ENCODE data around the gene HSP90AA1. TPM values are rescaled to one million over a fixed set of nuclear protein-coding genes. Genes with fewer than 3 reads are reported as not detected.

HSP90AA1 gene
- total RNA-seq, 1 experiment from 2014 or later: 464 TPM

DNA sequence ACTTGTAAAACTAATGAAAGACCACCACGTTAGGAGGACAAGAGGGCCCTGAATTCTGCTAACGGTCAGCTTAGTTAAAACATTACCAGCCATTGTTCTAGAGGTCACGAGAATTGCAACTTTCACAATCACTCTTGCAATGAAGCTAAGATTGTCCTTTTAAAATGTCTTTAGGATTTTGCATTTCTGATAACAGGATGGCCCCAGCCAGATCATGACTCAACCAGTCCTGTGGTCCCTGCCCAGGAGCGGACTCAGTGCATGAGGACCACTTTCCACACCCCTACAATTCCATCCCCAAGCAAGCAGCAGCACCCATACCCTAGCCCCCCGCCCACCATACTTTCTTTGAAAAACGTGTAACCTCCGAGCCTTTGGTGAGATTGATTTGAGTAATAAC, 28.7 kb downstream of the HSP90AA1 start:
- TF ChIP-seq, protein P1, sequence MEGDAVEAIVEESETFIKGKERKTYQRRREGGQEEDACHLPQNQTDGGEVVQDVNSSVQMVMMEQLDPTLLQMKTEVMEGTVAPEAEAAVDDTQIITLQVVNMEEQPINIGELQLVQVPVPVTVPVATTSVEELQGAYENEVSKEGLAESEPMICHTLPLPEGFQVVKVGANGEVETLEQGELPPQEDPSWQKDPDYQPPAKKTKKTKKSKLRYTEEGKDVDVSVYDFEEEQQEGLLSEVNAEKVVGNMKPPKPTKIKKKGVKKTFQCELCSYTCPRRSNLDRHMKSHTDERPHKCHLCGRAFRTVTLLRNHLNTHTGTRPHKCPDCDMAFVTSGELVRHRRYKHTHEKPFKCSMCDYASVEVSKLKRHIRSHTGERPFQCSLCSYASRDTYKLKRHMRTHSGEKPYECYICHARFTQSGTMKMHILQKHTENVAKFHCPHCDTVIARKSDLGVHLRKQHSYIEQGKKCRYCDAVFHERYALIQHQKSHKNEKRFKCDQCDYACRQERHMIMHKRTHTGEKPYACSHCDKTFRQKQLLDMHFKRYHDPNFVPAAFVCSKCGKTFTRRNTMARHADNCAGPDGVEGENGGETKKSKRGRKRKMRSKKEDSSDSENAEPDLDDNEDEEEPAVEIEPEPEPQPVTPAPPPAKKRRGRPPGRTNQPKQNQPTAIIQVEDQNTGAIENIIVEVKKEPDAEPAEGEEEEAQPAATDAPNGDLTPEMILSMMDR (IDR thresholded peaks at IDR 0.05; ENCODE audit: insufficient read depth in 1 of 2, low read depth in 1 of 2, low read length in 1 of 2, severe bottlenecking in 1 of 2, unreplicated experiment in 1 of 2): no peak
- Mint-ChIP-seq H3K27ac (ENCODE audit: unreplicated experiment) (no peak overlapping the region), H3K27me3 (ENCODE audit: insufficient read depth, unreplicated experiment) (no peaks in the 10 kb centered on the region), H3K4me3 (ENCODE audit: unreplicated experiment) (no peak overlapping the region), H3K9me3 (ENCODE audit: unreplicated experiment) (no peaks in the 10 kb centered on the region), H3K36me3 (ENCODE audit: insufficient read depth, unreplicated experiment) (peaks cover 30% of the 10 kb centered on the region), H3K4me1 (ENCODE audit: low read depth, unreplicated experiment) (peaks cover 12% of the 10 kb centered on the region)
- Histone ChIP-seq H3K27me3 (replicated peaks; ENCODE audit: control insufficient read depth, insufficient read depth, low read length) (no peaks in the 10 kb centered on the region), H3K36me3 (ENCODE audit: control insufficient read depth, insufficient read depth, low read length) (no peaks in the 10 kb centered on the region), H3K4me1 (peaks cover under 1% of the 10 kb centered on the region; the same call in 1 of the 2 replicates), H3K9me3 (no peaks in the 10 kb centered on the region), H3K4me3 (ENCODE audit: low read depth, low read length) (no peak overlapping the region)
- ChIA-PET POLR2A (no interaction called here), CTCF (interaction anchor here (0.7 kb wide), 1 partner anchor 11 kb away, joined by 3 read pairs; no protein-coding TSS in a partner anchor)
- intact Hi-C loops (cut with micrococcal nuclease; ENCODE audit: unreplicated experiment): no loop called here
- BruUV-seq (replicated peaks): no TSS peak
- no peak for DNase-seq

- H3K4me1 Mint-ChIP-seq (ENCODE audit: low read depth, unreplicated experiment): peaks cover 12% of the 10 kb centered on the region
- no peaks in the 10 kb centered on the region for H3K27me3 Mint-ChIP-seq (ENCODE audit: insufficient read depth, unreplicated experiment)
- BruUV-seq (replicated peaks): no TSS peak
- Histone ChIP-seq H3K4me3 (ENCODE audit: low read depth, low read length) (no peak overlapping the region), H3K36me3 (ENCODE audit: control insufficient read depth, insufficient read depth, low read length) (no peaks in the 10 kb centered on the region), H3K27me3 (replicated peaks; ENCODE audit: control insufficient read depth, insufficient read depth, low read length) (no peaks in the 10 kb centered on the region), H3K9me3 (no peaks in the 10 kb centered on the region), H3K4me1 (no peaks in the 10 kb centered on the region)
- H3K36me3 Mint-ChIP-seq (ENCODE audit: insufficient read depth, unreplicated experiment): peaks cover 30% of the 10 kb centered on the region
- intact Hi-C loops (cut with micrococcal nuclease; ENCODE audit: unreplicated experiment): no loop called here
- H3K27ac Mint-ChIP-seq (ENCODE audit: unreplicated experiment): peak overlapping the region; percentile 0
- CTCF ChIA-PET: interaction anchor here (0.7 kb wide), 1 partner anchor 11 kb away, joined by 3 read pairs; no protein-coding TSS in a partner anchor
- DNase-seq: no peak
- H3K4me3 Mint-ChIP-seq (ENCODE audit: unreplicated experiment): no peak overlapping the region
- TF ChIP-seq, protein P1 (IDR thresholded peaks at IDR 0.05; ENCODE audit: insufficient read depth in 1 of 2, low read depth in 1 of 2, low read length in 1 of 2, severe bottlenecking in 1 of 2, unreplicated experiment in 1 of 2): no peak
- H3K9me3 Mint-ChIP-seq (ENCODE audit: unreplicated experiment): no peaks in the 10 kb centered on the region
- POLR2A ChIA-PET: no interaction called here
Observed at GRCh38 chr14:102057480-102058114, 29.2 kb downstream of the HSP90AA1 start.

DNA sequence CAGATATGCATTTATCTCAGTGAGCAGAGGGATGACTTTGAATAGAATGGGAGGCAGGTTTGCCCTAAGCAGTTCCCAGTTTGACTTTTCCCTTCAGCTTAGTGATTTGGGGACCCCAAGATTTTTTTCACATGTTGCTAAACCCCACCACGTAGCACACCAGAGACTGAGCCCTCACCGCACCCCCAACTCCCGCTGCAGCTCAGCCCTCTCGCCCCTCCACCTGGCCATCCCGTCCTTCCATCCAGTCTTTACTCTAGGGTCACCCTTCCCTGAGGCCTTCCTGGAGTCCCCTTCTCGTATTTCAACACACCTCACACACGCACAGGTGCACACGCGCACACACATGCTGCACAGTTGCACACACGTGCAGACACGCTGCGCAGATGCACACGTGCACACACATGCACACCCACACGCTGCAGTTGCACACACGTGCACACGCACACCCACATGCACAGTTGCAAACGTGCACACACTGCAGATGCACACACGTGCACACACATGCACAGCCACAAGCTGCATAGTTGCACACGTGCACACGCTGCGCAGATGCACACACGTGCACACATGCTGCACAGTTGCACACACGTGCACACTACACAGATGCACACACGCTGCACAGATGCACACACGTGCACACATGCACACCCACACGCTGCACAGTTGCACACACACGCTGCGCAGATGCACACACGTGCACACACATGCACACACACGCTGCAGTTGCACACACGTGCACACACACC, 30.0 kb downstream of the HSP90AA1 start:
- intact Hi-C loops (cut with micrococcal nuclease; ENCODE audit: unreplicated experiment): no loop called here
- H3K36me3 Mint-ChIP-seq (ENCODE audit: insufficient read depth, unreplicated experiment): peaks cover 37% of the 10 kb centered on the region
- H3K9me3 Mint-ChIP-seq (ENCODE audit: unreplicated experiment): no peaks in the 10 kb centered on the region
- H3K27me3 Mint-ChIP-seq (ENCODE audit: insufficient read depth, unreplicated experiment): no peaks in the 10 kb centered on the region
- Histone ChIP-seq H3K4me1 (no peaks in the 10 kb centered on the region), H3K27me3 (replicated peaks; ENCODE audit: control insufficient read depth, insufficient read depth, low read length) (no peaks in the 10 kb centered on the region), H3K9me3 (no peaks in the 10 kb centered on the region), H3K36me3 (ENCODE audit: control insufficient read depth, insufficient read depth, low read length) (no peaks in the 10 kb centered on the region), H3K4me3 (ENCODE audit: low read depth, low read length) (no peak overlapping the region)
- TF ChIP-seq, protein P1 (IDR thresholded peaks at IDR 0.05; ENCODE audit: insufficient read depth in 1 of 2, low read depth in 1 of 2, low read length in 1 of 2, severe bottlenecking in 1 of 2, unreplicated experiment in 1 of 2): no peak
- H3K27ac Mint-ChIP-seq (ENCODE audit: unreplicated experiment): peak overlapping the region; percentile 69
- peaks cover 12% of the 10 kb centered on the region for H3K4me1 Mint-ChIP-seq (ENCODE audit: low read depth, unreplicated experiment)
- POLR2A ChIA-PET: no interaction called here
- no peak overlapping the region for H3K4me3 Mint-ChIP-seq (ENCODE audit: unreplicated experiment)
- CTCF ChIA-PET: no interaction called here
- BruUV-seq (replicated peaks): no TSS peak
- no peak for DNase-seq

Data from Caco-2 (cell line).